SU-DHL-6 (cell line): ENCODE data around the gene RCAN1.

Experiments used
- H2AFZ ChIP-seq: fragments of 200-600 bp; sonication (generic); 2 replicates; pipeline ENCODE4 v1.6.1; 2014; ENCODE audit warnings: low read depth, mild to moderate bottlenecking, moderate library complexity, mixed read lengths, antibody characterized with exemption, low read length; ENCODE audit not compliant: severe bottlenecking
- H3F3A ChIP-seq: fragments of 200-600 bp; shearing (Covaris generic); 2 replicates; pipeline ENCODE4 v1.6.0; 2016; ENCODE audit warnings: antibody characterized with exemption, mild to moderate bottlenecking; ENCODE audit not compliant: insufficient read depth
- H3K27ac ChIP-seq: fragments of 200-600 bp; sonication (generic); 2 replicates; pipeline ENCODE4 v1.5.1; 2016; ENCODE audit warnings: low read depth, mild to moderate bottlenecking, low read length, moderate library complexity, mixed read lengths
- H3K27me3 ChIP-seq: fragments of 200-600 bp; sonication (generic), shearing (Covaris generic); 2 replicates; pipeline ENCODE4 v1.6.0; 2014; ENCODE audit warnings: mild to moderate bottlenecking, low read length
- H3K36me3 ChIP-seq: fragments of 200-600 bp; sonication (generic); 2 replicates; pipeline ENCODE4 v1.6.1; 2014; ENCODE audit warnings: mild to moderate bottlenecking, low read length, mixed read lengths
- H3K4me2 ChIP-seq: fragments of 300-600, 200-600 bp; shearing (Covaris generic), sonication (generic); 2 replicates; pipeline ENCODE4 v1.6.0; 2014; ENCODE audit warnings: low read length, low read depth, mild to moderate bottlenecking; ENCODE audit not compliant: poor library complexity, severe bottlenecking
- H3K4me3 ChIP-seq: fragments of 200-600 bp; sonication (generic); 2 replicates; pipeline ENCODE4 v1.5.1; 2014; ENCODE audit warnings: antibody characterized with exemption, low read length, mild to moderate bottlenecking, mixed read lengths; ENCODE audit not compliant: insufficient read depth, poor library complexity, severe bottlenecking
- H3K79me2 ChIP-seq: fragments of 200-600 bp; sonication (generic); 2 replicates; pipeline ENCODE4 v1.6.1; 2014; ENCODE audit warnings: mild to moderate bottlenecking, low read length, moderate library complexity; ENCODE audit not compliant: insufficient read depth
- H3K9ac ChIP-seq: fragments of 200-600 bp; sonication (generic); 2 replicates; pipeline ENCODE4 v1.7.0; 2014; ENCODE audit warnings: mild to moderate bottlenecking, low read length
- H3K9me2 ChIP-seq: fragments of 200-600 bp; sonication (generic); replicated peaks from 2 replicates; pipeline ENCODE4 v1.6.1; 2014; ENCODE audit warnings: low read length; ENCODE audit not compliant: insufficient read depth
- H3K9me3 ChIP-seq: fragments of 200-600 bp; sonication (generic); 2 replicates; pipeline ENCODE4 v1.6.1; 2014; ENCODE audit warnings: low read length, mixed read lengths; ENCODE audit not compliant: insufficient read depth
- H4K20me1 ChIP-seq: fragments of 200-600 bp; sonication (generic); 2 replicates; pipeline ENCODE4 v1.6.1; 2014; ENCODE audit warnings: low read depth, mild to moderate bottlenecking, antibody characterized with exemption, low read length, moderate library complexity, mixed read lengths
- CTCF ChIP-seq: fragments of 200-600 bp; sonication (generic); IDR thresholded peaks from one replicate; pipeline ENCODE4 v1.5.1; 2017; ENCODE audit warnings: antibody characterized with exemption, mild to moderate bottlenecking, low read length, moderate library complexity; ENCODE audit not compliant: insufficient read depth, poor library complexity, severe bottlenecking
- EZH2phosphoT487 ChIP-seq: fragments of 200-600 bp; sonication (generic), shearing (Covaris generic); conservative IDR thresholded peaks from 2 replicates; pipeline ENCODE4 v1.6.1; 2018; ENCODE audit warnings: mild to moderate bottlenecking, antibody characterized with exemption, low read length, moderate library complexity, mixed read lengths

RCAN1 gene

GRCh38 chr21:34576041-34576511 is 38.8 kb downstream of the RCAN1 start:
- H4K20me1 ChIP-seq: no peaks in the 10 kb centered on the region
- no peaks in the 10 kb centered on the region for H3K36me3 ChIP-seq
- H3K27ac ChIP-seq: no peak overlapping the region
- H3K9ac ChIP-seq: no peak overlapping the region
- H3K4me2 ChIP-seq: no peak overlapping the region
- no peak overlapping the region for H3K4me3 ChIP-seq
- no peaks in the 10 kb centered on the region for H3K9me3 ChIP-seq
- H3K27me3 ChIP-seq: no peaks in the 10 kb centered on the region
- no peaks in the 10 kb centered on the region for H3K79me2 ChIP-seq
- no peaks in the 10 kb centered on the region for H3F3A ChIP-seq
- no peaks in the 10 kb centered on the region for H3K9me2 ChIP-seq
- no peak overlapping the region for H2AFZ ChIP-seq
- TF ChIP-seq EZH2phosphoT487 (no peak), CTCF (no peak)

- H3K36me3 ChIP-seq: no peaks in the 10 kb centered on the region
- no peak overlapping the region for H2AFZ ChIP-seq
- no peaks in the 10 kb centered on the region for H3F3A ChIP-seq
- no peaks in the 10 kb centered on the region for H3K27me3 ChIP-seq
- H3K9ac ChIP-seq: no peak overlapping the region
- no peak overlapping the region for H3K27ac ChIP-seq
- H3K9me3 ChIP-seq: no peaks in the 10 kb centered on the region
- H3K4me3 ChIP-seq: no peak overlapping the region
- H3K79me2 ChIP-seq: no peaks in the 10 kb centered on the region
- no peaks in the 10 kb centered on the region for H3K9me2 ChIP-seq
- H4K20me1 ChIP-seq: no peaks in the 10 kb centered on the region
- no peak overlapping the region for H3K4me2 ChIP-seq
- TF ChIP-seq CTCF: no peak
- no peak for TF ChIP-seq EZH2phosphoT487
Observed at GRCh38 chr21:34574601-34575529, 40.0 kb downstream of the RCAN1 start.

- no peaks in the 10 kb centered on the region for H3K79me2 ChIP-seq
- no peak overlapping the region for H2AFZ ChIP-seq
- no peaks in the 10 kb centered on the region for H3K9me2 ChIP-seq
- no peaks in the 10 kb centered on the region for H3K27me3 ChIP-seq
- H3F3A ChIP-seq: no peaks in the 10 kb centered on the region
- no peak for TF ChIP-seq CTCF
- TF ChIP-seq EZH2phosphoT487: no peak
- no peaks in the 10 kb centered on the region for H3K9me3 ChIP-seq
- no peak overlapping the region for H3K4me2 ChIP-seq
- no peaks in the 10 kb centered on the region for H3K36me3 ChIP-seq
- H3K27ac ChIP-seq: no peak overlapping the region
- no peaks in the 10 kb centered on the region for H4K20me1 ChIP-seq
- H3K9ac ChIP-seq: no peak overlapping the region
- H3K4me3 ChIP-seq: no peak overlapping the region
Observed at GRCh38 chr21:34571994-34572393, 42.9 kb downstream of the RCAN1 start.
